Hepatocyte (in vitro differentiated cells): ENCODE measurements around the gene SUMO3. TPM values are rescaled to one million over a fixed set of nuclear protein-coding genes. Genes with fewer than 3 reads are reported as not detected.

ENCODE experiments used
- DNase-seq: peaks from one replicate; pipeline ENCODE4 v3.0.0-alpha.2; 2016; ENCODE audit warnings: low spot score
- H2AFZ ChIP-seq: fragments of 200-600 bp; sonication (generic); 2 replicates; pipeline ENCODE4 v1.6.0; 2016; ENCODE audit warnings: antibody characterized with exemption, mild to moderate bottlenecking
- H3K27ac ChIP-seq: fragments of 200-600 bp; sonication (generic); 2 replicates; pipeline ENCODE4 v1.5.1; 2016; ENCODE audit warnings: mild to moderate bottlenecking
- H3K27me3 ChIP-seq: fragments of 200-600 bp; sonication (generic); 2 replicates; pipeline ENCODE4 v1.6.1; 2016
- H3K36me3 ChIP-seq: fragments of 200-600 bp; sonication (generic); replicated peaks from 2 replicates; pipeline ENCODE4 v1.5.1; 2016; ENCODE audit warnings: low read depth; ENCODE audit not compliant: insufficient read depth
- H3K4me1 ChIP-seq: fragments of 200-600 bp; sonication (generic); 2 replicates; pipeline ENCODE4 v1.5.1; 2016; ENCODE audit warnings: mild to moderate bottlenecking, moderate library complexity; ENCODE audit not compliant: insufficient read depth
- H3K4me2 ChIP-seq: fragments of 200-600 bp; sonication (generic); 2 replicates; pipeline ENCODE4 v1.6.0; 2016
- H3K4me3 ChIP-seq: fragments of 200-600 bp; sonication (generic); 2 replicates; pipeline ENCODE4 v1.5.1; 2016; ENCODE audit warnings: mild to moderate bottlenecking
- H3K79me2 ChIP-seq: fragments of 200-600 bp; sonication (generic); 2 replicates; pipeline ENCODE4 v1.6.0; 2017; ENCODE audit warnings: mild to moderate bottlenecking
- H3K9me2 ChIP-seq: fragments of 200-600 bp; sonication (generic); replicated peaks from 2 replicates; pipeline ENCODE4 v1.6.0; 2017; ENCODE audit warnings: mild to moderate bottlenecking; ENCODE audit not compliant: insufficient read depth
- H3K9me3 ChIP-seq: fragments of 200-600 bp; sonication (generic); 2 replicates; pipeline ENCODE4 v1.5.1; 2016; ENCODE audit warnings: low read depth, mild to moderate bottlenecking
- H4K20me1 ChIP-seq: fragments of 200-600 bp; sonication (generic); 2 replicates; pipeline ENCODE4 v1.6.0; 2016; ENCODE audit warnings: mild to moderate bottlenecking; ENCODE audit not compliant: insufficient read depth, poor library complexity, severe bottlenecking
- CTCF ChIP-seq: fragments of 200-600 bp; sonication (generic); IDR thresholded peaks from 2 replicates; pipeline ENCODE4 v1.5.1; 2016; ENCODE audit warnings: antibody characterized with exemption, mild to moderate bottlenecking; ENCODE audit not compliant: poor library complexity
- EZH2 ChIP-seq: fragments of 200-600 bp; sonication (generic); IDR thresholded peaks from 2 replicates; pipeline ENCODE4 v1.6.1; 2016; ENCODE audit warnings: antibody characterized with exemption, mild to moderate bottlenecking, borderline replicate concordance
- EZH2phosphoT487 ChIP-seq: fragments of 200-600 bp; sonication (generic); IDR thresholded peaks from one replicate; pipeline ENCODE4 v1.6.1; 2018; ENCODE audit warnings: antibody characterized with exemption, mild to moderate bottlenecking, low read depth, moderate library complexity; ENCODE audit not compliant: unreplicated experiment, severe bottlenecking
- WGBS: methylation state at CpG from one replicate; pipeline ENCODE4 v1.1.6; 2016; ENCODE audit warnings: low lambda C conversion rate; ENCODE audit errors: missing lambda C conversion rate; 5-methylcytosine and 5-hydroxymethylcytosine counted together
- polyA plus RNA-seq: library from polyadenylated mRNA; unstranded; fragments of >200 nt; fragmentation: Nextera tagmentation; extraction: Ambion mirVana; gene quantifications from 2 replicates; pipeline ENCODE4 v1.2.1, GENCODE V29; 2016
- total RNA-seq: library from RNA; depleted of rRNA; stranded (reverse); fragments of >200 nt; gene quantifications from 2 replicates; pipeline ENCODE4 v1.2.3, GENCODE V29; 2014

Gene SUMO3
- total and polyA plus RNA-seq, 2 experiments from 2014 or later, result 68.5 to 97.0 TPM

GRCh38 chr21:44846485-44847260 lies 28.8 kb upstream of the SUMO3 start:
- no peak for TF ChIP-seq EZH2phosphoT487
- no peak for TF ChIP-seq CTCF
- TF ChIP-seq EZH2, result no peak
- Histone ChIP-seq H3K4me2 (peak overlapping the region; percentile 82), H3K9me2 (no peaks in the 10 kb centered on the region), H3K36me3 (peaks cover 4% of the 10 kb centered on the region), H2AFZ (no peak overlapping the region), H4K20me1 (no peaks in the 10 kb centered on the region), H3K4me3 (no peak overlapping the region), H3K4me1 (peaks cover 25% of the 10 kb centered on the region), H3K79me2 (peaks cover 8% of the 10 kb centered on the region), H3K9me3 (no peaks in the 10 kb centered on the region), H3K27me3 (no peaks in the 10 kb centered on the region), H3K27ac (peak overlapping the region; percentile 45)
- peak; percentile 45 for DNase-seq
- WGBS, result 64% methylated on average over 27 of the region's 27 CpGs

GRCh38 chr21:44846224-44846484 lies 28.3 kb upstream of the SUMO3 start:
- Histone ChIP-seq H2AFZ (peak overlapping the region; percentile 5), H3K27ac (peak overlapping the region; percentile 45), H4K20me1 (no peaks in the 10 kb centered on the region), H3K4me2 (peak overlapping the region; percentile 82), H3K27me3 (no peaks in the 10 kb centered on the region), H3K36me3 (peaks cover 4% of the 10 kb centered on the region), H3K4me1 (peaks cover 25% of the 10 kb centered on the region), H3K4me3 (no peak overlapping the region), H3K79me2 (peaks cover 4% of the 10 kb centered on the region), H3K9me3 (no peaks in the 10 kb centered on the region), H3K9me2 (no peaks in the 10 kb centered on the region)
- WGBS, result 68% methylated on average over 1 of the region's 1 CpG
- no peak for DNase-seq
- TF ChIP-seq CTCF, result no peak
- TF ChIP-seq EZH2phosphoT487, result no peak
- TF ChIP-seq EZH2, result no peak

- Histone ChIP-seq H3K36me3 (peaks cover 4% of the 10 kb centered on the region), H3K4me1 (peaks cover 23% of the 10 kb centered on the region), H3K9me2 (no peaks in the 10 kb centered on the region), H3K27me3 (no peaks in the 10 kb centered on the region), H3K79me2 (peaks cover 1% of the 10 kb centered on the region), H4K20me1 (no peaks in the 10 kb centered on the region), H3K4me3 (no peak overlapping the region), H2AFZ (peak overlapping the region; percentile 5), H3K4me2 (peak overlapping the region; percentile 82), H3K9me3 (no peaks in the 10 kb centered on the region), H3K27ac (peak overlapping the region; percentile 45)
- peak; percentile 81 for DNase-seq
- WGBS, result 11% methylated on average over 29 of the region's 34 CpGs
- TF ChIP-seq EZH2phosphoT487 (no peak), CTCF (peak; percentile 44), EZH2 (no peak)
Measured at GRCh38 chr21:44845418-44846223, 27.8 kb upstream of the SUMO3 start.
